Retina (tissue), 1 donor: Measurements from ENCODE around the gene EMD.

Experiments used
- DNase-seq: peaks from one replicate; pipeline ENCODE4 v3.0.0-alpha.2; 2016

Gene EMD

GRCh38 chrX:154426916-154427770, 48.0 kb downstream of the EMD start:
- no peak for DNase-seq

- peak; percentile 89 for DNase-seq
Measured at GRCh38 chrX:154428176-154429171, 49.4 kb downstream of the EMD start, which contains the start of gene ATP6AP1. Gene ATP6AP1, plus strand, starts transcription at chrX:154428677. Its CDS starts 16 bp downstream, at chrX:154428693.

GRCh38 chrX:154429711-154430110, 50.6 kb downstream of the EMD start:
- DNase-seq: no peak

GRCh38 chrX:154430479-154430878, 51.4 kb downstream of the EMD start:
- no peak for DNase-seq

GRCh38 chrX:154430916-154431315, 51.8 kb downstream of the EMD start:
- DNase-seq: no peak
